Measurements from ENCODE around the gene R3HDML. TPM values are rescaled to one million over a fixed set of nuclear protein-coding genes. Genes with fewer than 3 reads are reported as not detected.
A peak's percentile ranks its signal among the peaks of the same experiment; 100 is the strongest.

R3HDML gene
- total and polyA plus RNA-seq, 9 of the 15 experiments (the other 6 are each of a cell fraction or from before 2014, with no cell fraction given) = not detected

- Histone ChIP-seq H3K9me3 (replicated peaks; ENCODE audit: control insufficient read depth, insufficient read depth, low read depth, low read length) (no peaks in the 10 kb centered on the region), H3K27ac (ENCODE audit: extremely low read depth, low read depth, low read length) (no peak overlapping the region), H3K9ac (ENCODE audit: insufficient read depth in 1 of 2, low read depth in 2 of 2, low read length in 2 of 2) (no peak overlapping the region; a peak in 1 of 4 replicates), H3K4me2 (ENCODE audit: insufficient read depth, low read length) (no peak overlapping the region), H3K36me3 (ENCODE audit: control insufficient read depth, insufficient read depth, low read length) (no peaks in the 10 kb centered on the region), H4K20me1 (replicated peaks; ENCODE audit: control insufficient read depth, insufficient read depth, low read length) (0 out of 2 replicates have a peak, but pooled peaks cover 4% of the 10 kb centered on the region), H3K27me3 (ENCODE audit: control insufficient read depth in 2 of 2, insufficient read depth in 2 of 2, low read length in 2 of 2) (peaks cover 3 to 16% of the 10 kb centered on the region in 2 experiments), H3K9me1 (ENCODE audit: control insufficient read depth, insufficient read depth, low read length) (no peaks in the 10 kb centered on the region), H2AFZ (ENCODE audit: low read depth, low read length) (no peak overlapping the region), H3K4me3 (no peak overlapping the region), H3K79me2 (ENCODE audit: control insufficient read depth, insufficient read depth, low read length) (no peaks in the 10 kb centered on the region), H3K4me1 (replicated peaks in 1 of 2; ENCODE audit: control insufficient read depth in 2 of 2, insufficient read depth in 2 of 2, low read length in 2 of 2) (peaks cover 0 to 5% of the 10 kb centered on the region in 2 experiments; a peak in 1 of 5 replicates)
- ChIA-PET CTCF (ENCODE audit: low intra/inter-chr PET ratio) (no interaction called here), POLR2A (interaction anchor here (0.6 kb wide), 1 partner anchor 300 kb away, joined by 3 read pairs; no protein-coding TSS in a partner anchor)
- no peak for FAIRE-seq
- intact Hi-C loops (cut with micrococcal nuclease) = no loop called here
- no peak for ATAC-seq
- 0% methylated on average over 1 of the region's 1 CpG for WGBS (ENCODE audit: insufficient coverage, low coverage, missing lambda C conversion rate)
- in situ Hi-C loops (cut with MboI) = no loop called here
- DNase-seq (ENCODE audit: extremely low read depth in 1 of 4, low spot score in 3 of 4) = peak in 1 of 4 experiments; percentile 2
- BruUV-seq (replicated peaks) = no TSS peak
- TF ChIP-seq KLF13 (tag; IDR thresholded peaks at IDR 0.05; ENCODE audit: borderline replicate concordance, low read depth) = no peak
- no peak for TF ChIP-seq SAFB2 (IDR thresholded peaks at IDR 0.05; ENCODE audit: borderline replicate concordance, low read depth, low read length, severe bottlenecking)
- TF ChIP-seq RREB1 (CRISPR knock-in tag; IDR thresholded peaks at IDR 0.05) = no peak
- no peak for TF ChIP-seq STAT5A (IDR thresholded peaks at IDR 0.05; ENCODE audit: borderline replicate concordance, low read length)
- no peak for TF ChIP-seq ZNF764 (CRISPR knock-in tag; IDR thresholded peaks at IDR 0.05; ENCODE audit: low read depth)
- TF ChIP-seq MIER1 (IDR thresholded peaks at IDR 0.05; ENCODE audit: low read depth) = no peak
- TF ChIP-seq MLX (CRISPR knock-in tag; conservative IDR thresholded peaks at IDR 0.05) = no peak
- TF ChIP-seq ZNF197 (CRISPR knock-in tag; IDR thresholded peaks at IDR 0.05; ENCODE audit: low read depth) = no peak
- TF ChIP-seq MXI1 (IDR thresholded peaks at IDR 0.05; ENCODE audit: low read depth, low read length) = no peak
- no peak for TF ChIP-seq SAFB (IDR thresholded peaks at IDR 0.05; ENCODE audit: borderline replicate concordance, low read depth, low read length)
- TF ChIP-seq SNIP1 (IDR thresholded peaks at IDR 0.05; ENCODE audit: low read depth) = no peak
- TF ChIP-seq RBM14 (IDR thresholded peaks at IDR 0.05; ENCODE audit: borderline replicate concordance, insufficient read depth, low read depth, low read length) = no peak
- no peak for TF ChIP-seq FOXJ2 (tag; IDR thresholded peaks at IDR 0.05)
- TF ChIP-seq L3MBTL2 (IDR thresholded peaks at IDR 0.05) = no peak
- TF ChIP-seq MCM3 (IDR thresholded peaks at IDR 0.05) = no peak
- no peak for TF ChIP-seq PHTF2 (CRISPR knock-in tag; IDR thresholded peaks at IDR 0.05)
- TF ChIP-seq HCFC1 (IDR thresholded peaks at IDR 0.05; ENCODE audit: low read depth, low read length) = no peak
- TF ChIP-seq RBM39 (optimal IDR thresholded peaks at IDR 0.05; ENCODE audit: low read depth, low read length) = no peak
Observed at GRCh38 chr20:44324343-44324742, 12.5 kb upstream of the R3HDML start.

Measured in K562 (cell line).